Measurements from ENCODE around the gene SATL1.

DNA sequence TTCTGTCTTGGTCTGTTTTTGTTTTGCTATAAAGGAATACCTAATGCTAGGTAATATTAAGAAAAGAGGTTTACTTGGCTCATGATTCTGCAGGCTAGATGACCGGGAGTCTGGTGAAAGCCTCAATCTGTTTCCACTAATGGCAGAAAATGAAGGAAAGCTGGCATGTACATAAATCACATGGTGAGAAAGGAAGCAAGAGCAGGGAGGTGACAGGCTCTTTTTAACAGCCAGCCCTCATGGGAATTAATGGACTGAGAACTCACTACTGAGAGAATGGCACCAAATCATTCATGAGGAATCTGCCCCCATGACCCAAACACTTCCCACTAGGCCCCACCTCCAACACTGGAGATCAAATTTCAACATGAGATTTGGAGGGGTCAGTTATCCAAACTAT lies 27.6 kb downstream of the SATL1 start:
- TF ChIP-seq, protein P1, sequence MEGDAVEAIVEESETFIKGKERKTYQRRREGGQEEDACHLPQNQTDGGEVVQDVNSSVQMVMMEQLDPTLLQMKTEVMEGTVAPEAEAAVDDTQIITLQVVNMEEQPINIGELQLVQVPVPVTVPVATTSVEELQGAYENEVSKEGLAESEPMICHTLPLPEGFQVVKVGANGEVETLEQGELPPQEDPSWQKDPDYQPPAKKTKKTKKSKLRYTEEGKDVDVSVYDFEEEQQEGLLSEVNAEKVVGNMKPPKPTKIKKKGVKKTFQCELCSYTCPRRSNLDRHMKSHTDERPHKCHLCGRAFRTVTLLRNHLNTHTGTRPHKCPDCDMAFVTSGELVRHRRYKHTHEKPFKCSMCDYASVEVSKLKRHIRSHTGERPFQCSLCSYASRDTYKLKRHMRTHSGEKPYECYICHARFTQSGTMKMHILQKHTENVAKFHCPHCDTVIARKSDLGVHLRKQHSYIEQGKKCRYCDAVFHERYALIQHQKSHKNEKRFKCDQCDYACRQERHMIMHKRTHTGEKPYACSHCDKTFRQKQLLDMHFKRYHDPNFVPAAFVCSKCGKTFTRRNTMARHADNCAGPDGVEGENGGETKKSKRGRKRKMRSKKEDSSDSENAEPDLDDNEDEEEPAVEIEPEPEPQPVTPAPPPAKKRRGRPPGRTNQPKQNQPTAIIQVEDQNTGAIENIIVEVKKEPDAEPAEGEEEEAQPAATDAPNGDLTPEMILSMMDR (IDR thresholded peaks at IDR 0.05; ENCODE audit: extremely low read depth in 1 of 2, insufficient read depth in 1 of 2, low read depth in 1 of 2, low read length in 2 of 2), result no peak
- TF ChIP-seq EZH2 (IDR thresholded peaks at IDR 0.05; ENCODE audit: borderline replicate concordance, low read depth, low read length, severe bottlenecking) (no peak), FOS (IDR thresholded peaks at IDR 0.05; ENCODE audit: borderline replicate concordance, insufficient read depth, low read length) (no peak), POLR2A (IDR thresholded peaks at IDR 0.05; ENCODE audit: low read depth, low read length) (no peak)

All from endothelial cell of umbilical vein (primary cell).